Hematopoietic multipotent progenitor cell treated with erythropoietin and hydrocortisone succinate and interleukin-3 and kit ligand, for 4 days (in vitro differentiated cells): ENCODE results near the gene SUPT3H.

Experiments
- DNase-seq: peaks from one replicate; pipeline ENCODE4 v3.0.0-alpha.2; 2015

SUPT3H gene

GRCh38 chr6:45387236-45387635, 9.5 kb upstream of the SUPT3H start:
- DNase-seq: no peak

GRCh38 chr6:45386501-45386900, 8.8 kb upstream of the SUPT3H start:
- peak; percentile 9 for DNase-seq

- DNase-seq: no peak
Observed at GRCh38 chr6:45382391-45382790, 4.7 kb upstream of the SUPT3H start.

GRCh38 chr6:45378334-45378926, 696 bp upstream of the SUPT3H start:
- DNase-seq: peak; percentile 70

- no peak for DNase-seq
Observed at GRCh38 chr6:45377043-45377553, 636 bp downstream of the SUPT3H start.

- peak; percentile 10 for DNase-seq
Observed at GRCh38 chr6:45376310-45377042, 1.3 kb downstream of the SUPT3H start.

- DNase-seq: peak; percentile 21
Observed at GRCh38 chr6:45375449-45375848, 2.3 kb downstream of the SUPT3H start.

GRCh38 chr6:45371924-45372573, 5.7 kb downstream of the SUPT3H start:
- DNase-seq: peak; percentile 28

GRCh38 chr6:45369870-45370269, 7.9 kb downstream of the SUPT3H start:
- peak; percentile 66 for DNase-seq

- no peak for DNase-seq
Observed at GRCh38 chr6:45367999-45368398, 9.7 kb downstream of the SUPT3H start.

GRCh38 chr6:45366534-45366933, 11.2 kb downstream of the SUPT3H start:
- DNase-seq: no peak

- peak; percentile 14 for DNase-seq
Observed at GRCh38 chr6:45365036-45365435, 12.7 kb downstream of the SUPT3H start.

GRCh38 chr6:45364466-45364865, 13.3 kb downstream of the SUPT3H start:
- DNase-seq: peak; percentile 18

- DNase-seq: no peak
Observed at GRCh38 chr6:45353654-45354053, 24.1 kb downstream of the SUPT3H start.

GRCh38 chr6:45351667-45352066, 26.1 kb downstream of the SUPT3H start:
- DNase-seq: no peak

GRCh38 chr6:45351076-45351475, 26.7 kb downstream of the SUPT3H start:
- DNase-seq: no peak

GRCh38 chr6:45350186-45350710, 27.5 kb downstream of the SUPT3H start:
- DNase-seq: no peak

- no peak for DNase-seq
Observed at GRCh38 chr6:45344900-45345299, 32.8 kb downstream of the SUPT3H start.

GRCh38 chr6:45328523-45328922, 49.2 kb downstream of the SUPT3H start:
- DNase-seq: no peak

GRCh38 chr6:45327956-45328522, 49.7 kb downstream of the SUPT3H start, which contains the start of gene RUNX2:
RUNX2 (plus strand) TSS chr6:45328330; CDS start chr6:45328727, 397 bp downstream.
- peak; percentile 64 for DNase-seq

- DNase-seq: peak; percentile 41
Observed at GRCh38 chr6:45326698-45327417, 50.9 kb downstream of the SUPT3H start.

GRCh38 chr6:45323656-45324224, 54.0 kb downstream of the SUPT3H start:
- DNase-seq: peak; percentile 65
